ENCODE measurements around the gene KMT2A.

- TF ChIP-seq POLR2AphosphoS5 (IDR thresholded peaks at IDR 0.05; ENCODE audit: low read depth, low read length) (no peak), POLR2A (IDR thresholded peaks at IDR 0.05; ENCODE audit: low read depth, low read length) (no peak), TAF1 (IDR thresholded peaks at IDR 0.05; ENCODE audit: low read depth, low read length) (no peak), PAX5 (IDR thresholded peaks at IDR 0.05; ENCODE audit: insufficient read depth, low read length, severe bottlenecking) (no peak)
Measured at GRCh38 chr11:118531597-118532084, 95.3 kb downstream of the KMT2A start.
